Activated naive CD8-positive, alpha-beta T cell treated with anti-CD3 and anti-CD28 coated beads, Interleukin-2, amount 10 ng/mL, durations not matched to agents 7 days and 5 days (primary cell): Measurements from ENCODE around the gene CTNNA3. TPM values are rescaled to one million over a fixed set of nuclear protein-coding genes. Genes with fewer than 3 reads are reported as not detected.

ENCODE experiments used
- ATAC-seq: fragments of 150-1000 bp; cut with Tn5 transposase; one replicate; pipeline ENCODE4 v1.10.0; 2021; ENCODE audit warnings: low read depth, moderate library complexity
- POLR2A ChIA-PET: fragments of 350-600 bp; sonication (Branson Sonifier 250); formaldehyde crosslinking; loops from one replicate; lab custom pipeline; 2021; ENCODE audit warnings: antibody characterized with exemption; lab: Charles Lee
- DNase-seq: peaks from one replicate; pipeline ENCODE4 v3.0.0; 2021
- H3K27ac Mint-ChIP-seq: one replicate; pipeline ENCODE4 v1.8.0; 2022; ENCODE audit warnings: mild to moderate bottlenecking, mixed read lengths
- H3K27me3 Mint-ChIP-seq: one replicate; pipeline ENCODE4 v1.8.0; 2022; ENCODE audit warnings: mild to moderate bottlenecking, moderate library complexity, mixed read lengths
- H3K36me3 Mint-ChIP-seq: one replicate; pipeline ENCODE4 v1.8.0; 2021; ENCODE audit warnings: mild to moderate bottlenecking, mixed read lengths
- H3K4me1 Mint-ChIP-seq: one replicate; pipeline ENCODE4 v1.8.0; 2021; ENCODE audit warnings: mixed read lengths
- H3K4me3 Mint-ChIP-seq: one replicate; pipeline ENCODE4 v1.8.0; 2022; ENCODE audit warnings: mild to moderate bottlenecking, moderate library complexity, mixed read lengths
- H3K9me3 Mint-ChIP-seq: one replicate; pipeline ENCODE4 v1.8.0; 2021; ENCODE audit warnings: mixed read lengths
- total RNA-seq, 2 experiments: library from RNA; stranded (reverse); gene quantifications; one replicate each; pipeline ENCODE4 v1.2.3, GENCODE V29; 2021

CTNNA3 gene
- total RNA-seq, 2 experiments from 2014 or later = 2.4 to 3.6 TPM

DNA sequence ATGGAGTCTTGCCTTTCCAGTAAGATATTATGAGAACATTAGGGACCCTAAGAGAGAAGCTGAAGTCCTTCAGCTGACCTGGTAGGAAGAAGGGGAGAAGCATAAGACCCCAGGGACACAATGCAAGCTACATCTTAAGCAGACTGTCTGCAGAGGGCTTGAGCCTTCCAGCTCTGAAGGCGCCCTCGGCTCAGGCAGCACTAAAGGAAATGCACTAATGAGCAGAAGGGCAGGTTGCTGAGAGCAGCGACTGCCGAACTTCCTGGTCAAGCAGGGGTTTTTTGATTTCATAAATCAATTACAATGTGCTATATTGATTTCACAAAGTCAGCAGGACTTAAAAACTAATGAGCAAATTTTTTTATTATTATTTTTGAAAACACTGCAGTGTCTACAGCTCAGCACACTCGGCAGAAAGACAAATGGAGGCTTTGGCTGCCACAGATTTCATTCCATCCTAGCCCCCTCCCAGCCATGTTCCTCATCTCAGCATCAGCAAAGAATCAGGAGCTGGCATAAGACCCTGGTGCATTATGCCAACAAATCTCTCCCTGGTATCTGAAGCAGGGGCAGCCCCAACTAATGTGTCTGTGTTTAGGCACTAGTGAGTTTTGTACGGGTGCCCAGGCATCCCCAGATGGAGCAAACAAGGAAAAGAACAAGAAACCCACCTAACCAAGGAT lies 713.1 kb downstream of the CTNNA3 start:
- no peaks in the 10 kb centered on the region for H3K4me1 Mint-ChIP-seq
- H3K27ac Mint-ChIP-seq = no peak overlapping the region
- H3K27me3 Mint-ChIP-seq = no peaks in the 10 kb centered on the region
- DNase-seq (no peak), ATAC-seq (no peak)
- POLR2A ChIA-PET = no interaction called here
- no peaks in the 10 kb centered on the region for H3K36me3 Mint-ChIP-seq
- H3K4me3 Mint-ChIP-seq = no peak overlapping the region
- no peaks in the 10 kb centered on the region for H3K9me3 Mint-ChIP-seq

DNA sequence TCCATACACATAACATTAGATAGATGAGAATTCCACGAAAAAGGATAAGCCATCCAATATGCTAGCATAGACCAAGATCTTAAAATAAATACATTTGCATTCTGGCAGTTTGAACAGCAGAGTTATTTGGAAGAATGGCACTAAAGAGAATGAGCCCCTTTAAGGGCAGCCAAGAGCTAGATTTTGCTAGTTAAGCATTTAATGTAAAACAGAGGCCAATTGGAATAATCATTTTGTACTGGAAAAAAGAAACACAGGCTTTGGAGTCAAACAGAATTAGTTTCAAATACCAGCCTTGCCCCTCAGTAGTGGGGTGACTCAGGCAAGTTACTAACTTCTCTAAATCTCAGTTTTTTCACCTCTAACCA lies 714.0 kb downstream of the CTNNA3 start:
- Mint-ChIP-seq H3K27me3 (no peaks in the 10 kb centered on the region), H3K4me1 (no peaks in the 10 kb centered on the region), H3K36me3 (no peaks in the 10 kb centered on the region), H3K4me3 (no peak overlapping the region), H3K27ac (no peak overlapping the region), H3K9me3 (no peaks in the 10 kb centered on the region)
- POLR2A ChIA-PET = no interaction called here
- DNase-seq (no peak), ATAC-seq (no peak)

DNA sequence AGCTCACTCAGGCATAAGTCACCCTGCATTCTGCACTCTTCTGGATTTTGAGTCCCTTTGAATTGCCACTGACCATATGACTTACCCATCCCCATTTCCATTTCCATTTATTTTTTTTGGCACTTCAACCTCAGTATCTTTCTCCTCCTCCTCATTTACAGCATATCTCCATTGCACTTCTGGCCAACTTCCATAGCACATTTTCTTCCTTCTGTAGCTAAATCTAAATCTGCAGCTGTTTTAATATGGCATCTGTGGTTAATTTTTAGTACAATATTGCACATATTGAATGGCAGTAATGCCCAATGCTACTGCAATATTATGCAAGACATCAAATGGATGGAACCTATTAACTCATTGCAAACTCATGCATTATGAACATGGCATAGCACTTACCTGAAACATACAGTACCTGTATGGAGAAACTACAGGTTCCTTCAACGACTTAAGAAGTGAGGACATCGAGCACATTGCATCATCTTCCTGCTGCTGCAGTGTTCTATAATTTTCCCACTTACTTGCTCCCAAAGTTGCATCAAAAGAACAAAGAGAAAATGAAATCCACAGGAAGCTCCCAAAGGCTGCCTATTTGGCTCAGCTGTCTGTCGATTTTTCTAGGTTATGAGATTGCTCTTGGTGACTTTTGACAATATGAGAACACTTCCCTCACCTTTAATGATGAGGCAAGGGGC lies 714.5 kb downstream of the CTNNA3 start:
- POLR2A ChIA-PET = no interaction called here
- Mint-ChIP-seq H3K9me3 (no peaks in the 10 kb centered on the region), H3K4me1 (no peaks in the 10 kb centered on the region)

DNA sequence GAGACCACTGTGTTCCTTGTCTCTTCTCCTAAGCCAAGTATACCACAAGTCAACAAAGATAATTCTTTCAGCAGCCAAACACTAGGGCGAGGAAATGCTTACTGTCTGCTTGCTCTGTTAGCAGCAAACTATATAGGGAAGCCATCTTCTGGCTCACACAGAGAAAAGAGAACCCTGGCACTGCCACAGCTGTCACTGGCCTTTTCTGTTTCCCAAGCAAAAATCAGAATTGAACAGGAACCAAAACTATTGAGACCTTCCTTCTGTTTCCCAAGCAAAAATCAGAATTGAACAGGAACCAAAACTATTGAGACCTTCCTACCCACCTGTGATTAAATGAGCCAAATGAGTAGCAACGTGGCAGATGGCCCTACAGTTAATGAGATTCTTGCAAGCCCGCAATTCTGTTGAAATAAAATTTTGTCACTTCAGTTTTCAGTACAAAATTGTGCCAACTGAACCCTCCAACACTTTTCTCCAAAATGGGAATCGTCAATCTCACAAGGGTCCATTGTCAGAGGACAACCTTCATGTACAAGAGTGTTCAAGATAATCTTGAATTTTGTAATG lies 715.7 kb downstream of the CTNNA3 start:
- Mint-ChIP-seq H3K9me3 (no peaks in the 10 kb centered on the region), H3K4me1 (no peaks in the 10 kb centered on the region), H3K27ac (no peak overlapping the region), H3K27me3 (no peaks in the 10 kb centered on the region), H3K36me3 (no peaks in the 10 kb centered on the region), H3K4me3 (no peak overlapping the region)
- no peak for ATAC-seq
- DNase-seq = no peak
- POLR2A ChIA-PET = no interaction called here

More for the DNA sequence above, 714.5 kb downstream of the CTNNA3 start:
- no peaks in the 10 kb centered on the region for H3K36me3 Mint-ChIP-seq
- no peaks in the 10 kb centered on the region for H3K27me3 Mint-ChIP-seq
- no peak overlapping the region for H3K4me3 Mint-ChIP-seq
- ATAC-seq (no peak), DNase-seq (no peak)
- no peak overlapping the region for H3K27ac Mint-ChIP-seq

DNA sequence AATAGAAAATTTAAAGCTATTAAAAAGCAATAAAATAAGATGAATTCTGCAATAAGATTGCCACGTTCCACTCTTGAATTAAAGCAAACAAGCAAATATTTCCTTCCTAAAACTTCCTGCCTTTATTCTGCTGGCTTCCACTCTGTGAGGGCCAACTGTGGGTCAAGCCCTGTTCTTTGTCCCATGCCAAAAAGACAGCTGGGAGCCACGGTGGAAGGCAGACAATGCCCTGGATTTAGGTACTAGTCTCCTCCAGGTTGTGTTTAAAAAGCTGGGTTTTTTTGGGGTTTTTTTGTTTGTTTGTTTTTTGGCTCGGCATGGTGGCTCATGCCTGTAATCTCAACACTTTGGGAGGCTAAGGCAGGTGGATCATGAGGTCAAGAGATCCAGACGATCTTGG lies 731.0 kb downstream of the CTNNA3 start:
- H3K27me3 Mint-ChIP-seq = no peaks in the 10 kb centered on the region
- no peak for DNase-seq
- no peaks in the 10 kb centered on the region for H3K36me3 Mint-ChIP-seq
- ATAC-seq = no peak
- H3K9me3 Mint-ChIP-seq = no peaks in the 10 kb centered on the region
- POLR2A ChIA-PET = no interaction called here
- H3K4me3 Mint-ChIP-seq = no peak overlapping the region
- no peak overlapping the region for H3K27ac Mint-ChIP-seq
- H3K4me1 Mint-ChIP-seq = no peaks in the 10 kb centered on the region

DNA sequence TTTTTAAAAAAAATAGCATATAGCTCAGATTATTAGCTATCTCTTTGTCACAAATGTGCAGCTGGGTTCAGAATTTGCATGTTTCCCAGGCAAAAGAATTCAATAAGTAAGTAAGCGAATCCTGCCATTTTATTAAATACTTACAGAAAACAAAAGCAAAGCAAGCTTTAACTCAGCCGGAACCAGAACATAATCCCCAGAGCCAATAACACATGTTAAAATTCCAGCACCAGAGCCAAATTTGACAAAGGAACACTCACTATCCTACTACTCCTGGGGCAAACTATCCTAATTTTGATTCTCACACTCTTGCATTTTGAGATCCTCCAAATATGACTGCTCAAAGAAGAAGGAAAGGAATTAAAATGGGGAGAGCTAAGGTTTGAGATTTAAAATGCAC lies 737.5 kb downstream of the CTNNA3 start:
- no peak for DNase-seq
- H3K36me3 Mint-ChIP-seq = no peaks in the 10 kb centered on the region
- H3K9me3 Mint-ChIP-seq = no peaks in the 10 kb centered on the region
- H3K27me3 Mint-ChIP-seq = no peaks in the 10 kb centered on the region
- no peaks in the 10 kb centered on the region for H3K4me1 Mint-ChIP-seq
- H3K27ac Mint-ChIP-seq = no peak overlapping the region
- H3K4me3 Mint-ChIP-seq = no peak overlapping the region
- ATAC-seq = no peak
- POLR2A ChIA-PET = no interaction called here

DNA sequence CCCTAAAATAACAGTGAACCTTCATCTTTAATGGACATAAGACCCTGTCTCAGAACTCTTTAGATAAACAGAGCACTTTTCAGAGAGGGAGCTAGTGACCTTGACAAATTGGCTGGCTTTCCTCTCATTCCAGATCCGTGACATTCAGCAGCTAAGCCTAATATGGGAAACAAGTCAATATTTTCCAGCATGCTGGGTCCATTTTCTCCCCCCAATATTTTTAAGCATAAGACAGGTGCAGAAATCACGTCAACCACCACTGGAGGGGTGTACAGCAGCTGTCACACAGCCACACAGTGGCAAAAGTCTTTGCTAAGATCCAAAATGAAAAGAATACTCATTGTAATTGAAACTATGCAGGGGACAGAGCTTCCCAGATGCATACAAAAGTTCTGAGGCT lies 744.1 kb downstream of the CTNNA3 start:
- H3K27ac Mint-ChIP-seq = no peak overlapping the region
- no peak for DNase-seq
- no peaks in the 10 kb centered on the region for H3K27me3 Mint-ChIP-seq
- H3K36me3 Mint-ChIP-seq = no peaks in the 10 kb centered on the region
- no peaks in the 10 kb centered on the region for H3K4me1 Mint-ChIP-seq
- POLR2A ChIA-PET = no interaction called here
- no peak overlapping the region for H3K4me3 Mint-ChIP-seq
- ATAC-seq = no peak
- no peaks in the 10 kb centered on the region for H3K9me3 Mint-ChIP-seq

DNA sequence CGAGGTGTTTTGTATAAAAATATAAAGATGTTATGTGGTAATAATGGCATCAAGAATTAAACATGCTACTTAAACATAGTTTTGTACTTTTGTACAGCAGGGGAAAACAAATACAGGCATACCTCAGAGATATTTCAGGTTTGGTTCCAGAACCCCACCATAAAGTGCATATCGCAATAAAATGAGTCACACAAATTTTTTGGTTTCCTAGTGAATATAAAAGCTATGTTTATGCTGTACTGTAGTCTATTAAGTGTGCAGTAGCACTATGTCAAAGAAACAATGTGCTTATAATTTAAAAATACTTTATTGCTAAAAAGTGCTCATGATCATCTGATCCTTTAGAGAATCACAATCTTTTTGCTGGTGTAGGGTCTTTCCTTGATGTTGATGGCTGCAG lies 752.4 kb downstream of the CTNNA3 start:
- Mint-ChIP-seq H3K4me1 (no peaks in the 10 kb centered on the region), H3K36me3 (no peaks in the 10 kb centered on the region), H3K9me3 (no peaks in the 10 kb centered on the region), H3K27ac (no peak overlapping the region), H3K4me3 (no peak overlapping the region), H3K27me3 (no peaks in the 10 kb centered on the region)
- DNase-seq = no peak
- ATAC-seq = no peak
- POLR2A ChIA-PET = no interaction called here

DNA sequence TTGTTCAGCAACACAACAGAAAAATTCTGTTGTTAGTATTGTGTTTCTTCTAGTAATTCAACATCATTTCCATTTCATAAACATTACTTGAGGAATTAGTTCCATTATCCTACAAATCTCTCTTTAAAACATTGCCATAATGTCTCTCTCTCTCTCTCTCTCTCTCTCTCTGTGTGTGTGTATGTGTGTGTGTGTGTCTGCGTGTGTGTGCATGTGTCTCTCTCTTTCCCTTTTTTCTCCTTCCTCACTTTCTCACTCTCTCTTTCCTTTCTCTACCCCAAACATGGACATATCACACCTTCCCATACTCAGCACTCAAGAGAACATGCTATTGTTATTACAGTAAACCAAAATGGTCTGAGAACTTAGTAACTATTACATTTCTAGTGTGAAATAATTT lies 753.6 kb downstream of the CTNNA3 start:
- Mint-ChIP-seq H3K4me1 (no peaks in the 10 kb centered on the region), H3K27ac (no peak overlapping the region), H3K9me3 (no peaks in the 10 kb centered on the region), H3K4me3 (no peak overlapping the region), H3K27me3 (no peaks in the 10 kb centered on the region), H3K36me3 (no peaks in the 10 kb centered on the region)
- POLR2A ChIA-PET = no interaction called here
- DNase-seq = no peak
- ATAC-seq = no peak

DNA sequence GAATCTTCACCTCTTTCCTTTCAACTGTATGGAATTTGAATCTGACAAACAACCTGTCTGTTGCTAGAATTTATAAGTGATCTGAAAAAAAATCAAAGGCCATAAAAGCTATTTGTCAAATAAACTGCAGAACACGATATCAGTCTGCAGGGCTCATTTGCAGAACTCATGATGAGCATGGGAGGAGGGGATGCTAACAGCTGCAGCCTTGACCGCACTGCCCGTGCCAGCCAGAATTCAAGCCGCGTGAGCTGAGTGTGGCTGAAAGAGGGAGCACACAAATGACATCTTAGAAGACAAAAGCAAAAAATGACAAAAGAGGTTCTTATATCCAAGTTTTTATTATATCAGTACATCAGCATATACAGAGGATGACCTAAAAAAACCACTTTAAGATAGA lies 754.5 kb downstream of the CTNNA3 start:
- H3K9me3 Mint-ChIP-seq = no peaks in the 10 kb centered on the region
- H3K4me3 Mint-ChIP-seq = no peak overlapping the region
- H3K27ac Mint-ChIP-seq = no peak overlapping the region
- POLR2A ChIA-PET = no interaction called here
- H3K4me1 Mint-ChIP-seq = no peaks in the 10 kb centered on the region
- ATAC-seq (no peak), DNase-seq (no peak)
- H3K36me3 Mint-ChIP-seq = no peaks in the 10 kb centered on the region
- H3K27me3 Mint-ChIP-seq = no peaks in the 10 kb centered on the region

DNA sequence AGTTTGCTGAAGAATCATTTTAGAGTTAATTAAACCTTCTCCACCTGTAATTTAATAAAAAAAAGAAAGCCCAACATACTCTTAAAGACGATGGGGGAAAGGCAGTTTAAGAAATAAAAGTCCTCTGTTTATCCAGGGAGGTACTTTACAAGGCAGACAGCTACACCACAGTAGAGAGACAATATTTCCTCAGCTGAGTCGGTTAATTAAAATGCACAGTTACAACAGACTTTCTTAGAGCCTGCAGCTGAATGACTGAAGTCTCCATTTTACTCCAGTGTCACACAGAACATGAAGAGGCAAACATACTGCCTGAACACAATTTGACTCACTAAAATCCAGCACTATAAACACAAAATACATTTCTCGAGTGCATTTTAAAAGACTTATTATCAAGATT lies 755.0 kb downstream of the CTNNA3 start:
- Mint-ChIP-seq H3K4me3 (no peak overlapping the region), H3K36me3 (no peaks in the 10 kb centered on the region), H3K4me1 (no peaks in the 10 kb centered on the region), H3K9me3 (no peaks in the 10 kb centered on the region), H3K27ac (no peak overlapping the region), H3K27me3 (no peaks in the 10 kb centered on the region)
- ATAC-seq (no peak), DNase-seq (no peak)
- POLR2A ChIA-PET = no interaction called here

DNA sequence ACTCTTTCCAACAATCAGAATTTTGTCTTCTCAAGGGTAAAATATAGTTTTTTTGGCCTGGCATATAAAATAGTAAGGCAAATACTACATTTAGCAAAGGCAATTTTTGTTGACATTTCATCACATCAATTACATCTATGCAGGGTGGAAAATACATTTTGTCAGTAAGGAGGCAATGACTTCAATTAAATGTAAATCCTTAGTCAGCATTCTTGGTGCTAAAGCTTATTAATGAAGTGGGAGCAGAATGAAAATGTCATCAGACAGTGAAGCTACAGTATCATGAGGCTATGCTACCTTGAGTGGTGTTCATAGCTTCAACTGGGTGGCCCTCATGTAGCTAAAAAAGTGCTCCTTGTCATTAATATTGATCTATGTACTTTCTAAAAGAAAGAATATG lies 761.3 kb downstream of the CTNNA3 start:
- no peak overlapping the region for H3K4me3 Mint-ChIP-seq
- H3K27ac Mint-ChIP-seq = no peak overlapping the region
- H3K9me3 Mint-ChIP-seq = no peaks in the 10 kb centered on the region
- no peaks in the 10 kb centered on the region for H3K4me1 Mint-ChIP-seq
- H3K27me3 Mint-ChIP-seq = peaks cover 3% of the 10 kb centered on the region
- ATAC-seq (no peak), DNase-seq (no peak)
- POLR2A ChIA-PET = no interaction called here
- no peaks in the 10 kb centered on the region for H3K36me3 Mint-ChIP-seq

DNA sequence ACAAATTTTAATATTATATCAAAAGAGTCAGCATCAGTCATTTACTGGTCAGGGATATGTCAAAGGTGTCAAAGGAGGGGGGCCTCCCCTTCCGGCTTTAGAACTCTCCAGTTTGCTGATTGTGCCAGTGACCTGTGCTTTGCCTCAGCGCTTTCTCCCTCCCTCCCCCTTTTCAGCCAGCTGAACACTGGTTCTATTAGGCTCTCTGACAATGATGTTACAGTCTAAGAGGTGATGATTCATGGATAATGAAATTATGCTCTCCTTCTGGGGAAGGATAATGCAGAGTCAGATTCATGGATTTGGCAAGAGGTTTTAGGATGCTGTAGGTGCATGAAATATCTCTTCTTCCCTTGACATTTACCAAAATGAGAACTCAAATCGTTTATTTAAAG lies 764.0 kb downstream of the CTNNA3 start:
- peaks cover 27% of the 10 kb centered on the region for H3K27me3 Mint-ChIP-seq
- no peaks in the 10 kb centered on the region for H3K9me3 Mint-ChIP-seq
- H3K4me1 Mint-ChIP-seq = no peaks in the 10 kb centered on the region
- no peaks in the 10 kb centered on the region for H3K36me3 Mint-ChIP-seq
- POLR2A ChIA-PET = no interaction called here
- ATAC-seq (no peak), DNase-seq (no peak)
- H3K27ac Mint-ChIP-seq = no peak overlapping the region
- H3K4me3 Mint-ChIP-seq = no peak overlapping the region

DNA sequence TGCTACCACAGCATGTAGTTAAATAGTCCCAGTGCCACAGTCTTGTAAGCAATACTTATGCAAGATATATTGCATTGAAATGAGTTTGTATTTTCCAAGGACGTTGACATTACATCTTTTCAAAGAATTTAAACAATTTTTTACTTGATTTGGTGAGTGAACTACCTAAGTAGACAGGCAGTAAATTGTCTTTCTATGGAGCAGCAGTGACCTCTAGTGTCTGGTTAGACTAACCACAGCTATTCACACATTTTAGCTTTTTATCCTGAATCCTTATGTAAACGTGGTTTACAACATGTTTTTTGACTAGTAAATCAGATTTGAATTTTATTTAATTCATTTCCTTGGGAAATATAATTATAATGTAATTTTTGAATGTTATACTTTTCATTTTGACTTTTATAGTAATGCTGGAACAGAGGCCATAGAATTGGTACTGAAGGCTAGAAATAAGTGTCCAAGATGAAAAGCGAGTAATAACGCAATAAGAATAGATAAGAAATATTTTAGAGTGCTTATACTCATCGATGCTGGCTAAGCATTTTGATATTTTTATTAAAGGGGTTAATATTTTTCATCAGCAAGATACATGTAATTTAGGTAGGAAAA lies 764.6 kb downstream of the CTNNA3 start:
- H3K9me3 Mint-ChIP-seq = no peaks in the 10 kb centered on the region
- DNase-seq (no peak), ATAC-seq (no peak)
- POLR2A ChIA-PET = no interaction called here
- no peak overlapping the region for H3K27ac Mint-ChIP-seq
- no peak overlapping the region for H3K4me3 Mint-ChIP-seq
- H3K27me3 Mint-ChIP-seq = peaks cover 29% of the 10 kb centered on the region
- H3K4me1 Mint-ChIP-seq = no peaks in the 10 kb centered on the region
- no peaks in the 10 kb centered on the region for H3K36me3 Mint-ChIP-seq
